Measurements from ENCODE around the gene SIM2.

DNA sequence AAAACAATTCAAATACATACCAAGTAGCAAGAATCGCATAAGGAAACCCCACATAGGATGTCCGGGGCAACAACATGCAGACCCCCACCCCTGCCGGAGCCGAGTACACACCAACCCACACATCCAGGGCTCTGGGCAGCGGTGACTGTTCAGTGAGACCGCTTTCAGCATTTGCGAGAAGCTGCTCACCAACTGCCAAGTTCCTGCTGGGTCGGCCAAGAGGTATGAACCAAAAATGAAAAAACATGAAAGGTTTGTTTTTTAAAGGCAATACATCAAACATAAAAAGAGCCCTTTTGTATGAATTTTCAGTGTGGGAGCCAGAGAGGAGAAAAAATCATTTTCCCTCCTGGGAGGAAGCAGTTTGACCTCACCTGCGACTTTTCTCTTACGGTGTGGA, 92.3 kb downstream of the SIM2 start:
- no peak for TF ChIP-seq ELF1 (IDR thresholded peaks at IDR 0.05; ENCODE audit: borderline replicate concordance, low read depth)
- TF ChIP-seq SIN3A (IDR thresholded peaks at IDR 0.05; ENCODE audit: low read depth), result no peak
- no peak for TF ChIP-seq EZH2 (IDR thresholded peaks at IDR 0.05)
- TF ChIP-seq POLR2A (IDR thresholded peaks at IDR 0.05; ENCODE audit: borderline replicate concordance, extremely low read depth, insufficient read depth, insufficient read length), result no peak
- TF ChIP-seq, protein P1, sequence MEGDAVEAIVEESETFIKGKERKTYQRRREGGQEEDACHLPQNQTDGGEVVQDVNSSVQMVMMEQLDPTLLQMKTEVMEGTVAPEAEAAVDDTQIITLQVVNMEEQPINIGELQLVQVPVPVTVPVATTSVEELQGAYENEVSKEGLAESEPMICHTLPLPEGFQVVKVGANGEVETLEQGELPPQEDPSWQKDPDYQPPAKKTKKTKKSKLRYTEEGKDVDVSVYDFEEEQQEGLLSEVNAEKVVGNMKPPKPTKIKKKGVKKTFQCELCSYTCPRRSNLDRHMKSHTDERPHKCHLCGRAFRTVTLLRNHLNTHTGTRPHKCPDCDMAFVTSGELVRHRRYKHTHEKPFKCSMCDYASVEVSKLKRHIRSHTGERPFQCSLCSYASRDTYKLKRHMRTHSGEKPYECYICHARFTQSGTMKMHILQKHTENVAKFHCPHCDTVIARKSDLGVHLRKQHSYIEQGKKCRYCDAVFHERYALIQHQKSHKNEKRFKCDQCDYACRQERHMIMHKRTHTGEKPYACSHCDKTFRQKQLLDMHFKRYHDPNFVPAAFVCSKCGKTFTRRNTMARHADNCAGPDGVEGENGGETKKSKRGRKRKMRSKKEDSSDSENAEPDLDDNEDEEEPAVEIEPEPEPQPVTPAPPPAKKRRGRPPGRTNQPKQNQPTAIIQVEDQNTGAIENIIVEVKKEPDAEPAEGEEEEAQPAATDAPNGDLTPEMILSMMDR (IDR thresholded peaks at IDR 0.05 in 2 of 3, conservative IDR thresholded peaks at IDR 0.05 in 1 of 3; ENCODE audit: borderline replicate concordance in 1 of 3, insufficient read depth in 1 of 3, low read depth in 2 of 3, low read length in 2 of 3), result no peak
- no peak for TF ChIP-seq FOSL1 (IDR thresholded peaks at IDR 0.05; ENCODE audit: low read depth)
- TF ChIP-seq POLR2AphosphoS5 (IDR thresholded peaks at IDR 0.05; ENCODE audit: low read depth, low read length), result no peak
- TF ChIP-seq RAD21 (IDR thresholded peaks at IDR 0.05; ENCODE audit: low read depth), result no peak
- no peak for TF ChIP-seq ZFX (IDR thresholded peaks at IDR 0.05)
- TF ChIP-seq, protein P2, sequence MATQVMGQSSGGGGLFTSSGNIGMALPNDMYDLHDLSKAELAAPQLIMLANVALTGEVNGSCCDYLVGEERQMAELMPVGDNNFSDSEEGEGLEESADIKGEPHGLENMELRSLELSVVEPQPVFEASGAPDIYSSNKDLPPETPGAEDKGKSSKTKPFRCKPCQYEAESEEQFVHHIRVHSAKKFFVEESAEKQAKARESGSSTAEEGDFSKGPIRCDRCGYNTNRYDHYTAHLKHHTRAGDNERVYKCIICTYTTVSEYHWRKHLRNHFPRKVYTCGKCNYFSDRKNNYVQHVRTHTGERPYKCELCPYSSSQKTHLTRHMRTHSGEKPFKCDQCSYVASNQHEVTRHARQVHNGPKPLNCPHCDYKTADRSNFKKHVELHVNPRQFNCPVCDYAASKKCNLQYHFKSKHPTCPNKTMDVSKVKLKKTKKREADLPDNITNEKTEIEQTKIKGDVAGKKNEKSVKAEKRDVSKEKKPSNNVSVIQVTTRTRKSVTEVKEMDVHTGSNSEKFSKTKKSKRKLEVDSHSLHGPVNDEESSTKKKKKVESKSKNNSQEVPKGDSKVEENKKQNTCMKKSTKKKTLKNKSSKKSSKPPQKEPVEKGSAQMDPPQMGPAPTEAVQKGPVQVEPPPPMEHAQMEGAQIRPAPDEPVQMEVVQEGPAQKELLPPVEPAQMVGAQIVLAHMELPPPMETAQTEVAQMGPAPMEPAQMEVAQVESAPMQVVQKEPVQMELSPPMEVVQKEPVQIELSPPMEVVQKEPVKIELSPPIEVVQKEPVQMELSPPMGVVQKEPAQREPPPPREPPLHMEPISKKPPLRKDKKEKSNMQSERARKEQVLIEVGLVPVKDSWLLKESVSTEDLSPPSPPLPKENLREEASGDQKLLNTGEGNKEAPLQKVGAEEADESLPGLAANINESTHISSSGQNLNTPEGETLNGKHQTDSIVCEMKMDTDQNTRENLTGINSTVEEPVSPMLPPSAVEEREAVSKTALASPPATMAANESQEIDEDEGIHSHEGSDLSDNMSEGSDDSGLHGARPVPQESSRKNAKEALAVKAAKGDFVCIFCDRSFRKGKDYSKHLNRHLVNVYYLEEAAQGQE (IDR thresholded peaks at IDR 0.05; ENCODE audit: low read depth), result no peak
